Measurements from ENCODE around the gene SHISA9.

- TF ChIP-seq POLR2AphosphoS5 (IDR thresholded peaks at IDR 0.05; ENCODE audit: low read depth, low read length) (no peak), REST (IDR thresholded peaks at IDR 0.05; ENCODE audit: insufficient read depth in 1 of 2, low read depth in 2 of 2, low read length in 2 of 2) (no peak), TAF1 (IDR thresholded peaks at IDR 0.05; ENCODE audit: borderline replicate concordance, insufficient read depth, low read length) (no peak), SIN3A (IDR thresholded peaks at IDR 0.05; ENCODE audit: borderline replicate concordance, insufficient read depth, low read length) (no peak), FOXP2 (optimal IDR thresholded peaks at IDR 0.05; ENCODE audit: borderline replicate concordance, extremely low read depth, extremely low read length, insufficient read depth) (no peak)
Measured at GRCh38 chr16:13110124-13110796, 208.9 kb downstream of the SHISA9 start.
